Right hindlimb (tissue), 1 donor: ENCODE measurements around the gene YTHDC2.

Source experiments
- DNase-seq: peaks from one replicate; pipeline ENCODE4 v3.0.0-alpha.2; 2018

YTHDC2 gene

DNA sequence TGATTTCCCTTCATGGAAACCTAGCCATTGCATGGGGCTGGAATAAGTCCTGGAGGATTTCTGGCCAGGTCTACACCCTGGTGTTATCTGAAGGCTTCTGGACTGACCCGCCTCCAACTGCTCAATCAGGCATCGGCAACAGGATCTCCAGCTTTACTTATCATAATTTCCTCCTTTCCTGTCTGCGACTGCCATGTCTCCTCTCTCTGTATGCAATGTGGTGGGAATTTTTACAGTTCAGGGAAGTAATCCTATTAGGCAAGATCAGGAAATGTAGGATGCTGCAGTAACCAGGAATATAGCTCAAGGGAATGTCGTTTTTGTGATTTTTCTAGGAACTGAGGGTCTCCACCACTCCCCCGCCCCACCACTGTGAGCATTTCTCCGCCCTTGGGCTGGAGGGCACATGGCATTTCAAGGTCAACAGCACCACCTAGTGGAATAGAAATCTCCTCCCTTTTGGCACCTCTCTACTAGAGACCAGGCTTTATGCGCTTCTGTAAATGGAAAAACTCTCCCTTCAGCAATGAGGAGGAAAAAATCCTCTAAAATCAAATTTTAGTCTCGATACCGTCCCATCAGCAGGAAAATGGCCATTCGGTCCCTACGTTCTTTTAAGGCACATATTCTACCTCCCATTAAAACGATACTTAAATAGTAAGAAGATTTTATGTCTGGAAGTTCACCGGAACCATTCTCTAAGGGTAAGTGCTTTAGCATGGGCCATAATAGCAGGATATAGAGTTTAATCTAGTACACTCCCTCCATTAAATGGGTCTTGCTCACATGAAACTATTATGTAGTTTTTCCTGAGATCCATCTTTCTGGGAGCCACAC is 93.0 kb downstream of the YTHDC2 start:
- DNase-seq = peak; percentile 29

DNA sequence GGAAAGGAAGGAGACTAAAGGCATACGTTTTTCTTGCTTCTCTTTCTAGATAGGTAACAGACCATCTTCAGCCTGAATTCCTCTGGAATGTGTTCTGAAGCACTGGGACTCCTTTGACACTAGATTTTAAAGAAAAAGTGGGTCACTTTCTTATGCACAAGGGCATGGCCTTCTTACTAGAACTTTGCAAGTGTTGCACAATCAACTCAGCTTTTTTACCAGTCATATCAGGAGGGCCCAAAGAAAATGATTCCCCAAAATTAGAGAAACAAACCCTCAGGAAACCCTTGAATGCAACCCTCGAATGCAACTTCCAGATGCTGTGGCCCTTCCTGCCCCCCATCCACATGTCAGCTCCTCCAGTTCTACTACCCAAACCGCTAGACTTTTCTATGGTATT is 93.9 kb downstream of the YTHDC2 start:
- no peak for DNase-seq

DNA sequence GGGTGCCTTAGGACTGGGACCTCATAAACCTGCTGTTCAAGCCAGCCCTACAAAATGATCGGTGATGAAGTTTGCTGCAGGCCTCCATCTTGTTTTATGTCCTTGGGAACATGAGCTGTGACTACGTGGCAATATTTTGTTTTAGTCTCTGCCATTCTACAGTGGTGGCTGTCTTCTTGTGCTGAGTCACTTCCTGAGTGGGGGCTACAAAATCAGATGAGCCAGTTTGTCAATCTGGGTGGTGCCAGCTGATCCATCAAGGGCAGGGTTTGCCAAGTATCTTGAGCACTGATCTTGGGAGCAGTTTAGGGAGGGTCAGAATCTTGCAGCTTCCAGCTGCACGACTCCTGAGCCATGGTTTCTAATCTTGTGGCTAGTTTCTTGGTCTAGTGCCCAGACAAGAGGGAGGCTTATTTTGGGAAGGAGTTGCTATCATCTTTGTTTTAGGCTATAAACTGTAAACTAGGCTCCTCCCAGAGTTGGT is 94.7 kb downstream of the YTHDC2 start:
- DNase-seq = no peak

DNA sequence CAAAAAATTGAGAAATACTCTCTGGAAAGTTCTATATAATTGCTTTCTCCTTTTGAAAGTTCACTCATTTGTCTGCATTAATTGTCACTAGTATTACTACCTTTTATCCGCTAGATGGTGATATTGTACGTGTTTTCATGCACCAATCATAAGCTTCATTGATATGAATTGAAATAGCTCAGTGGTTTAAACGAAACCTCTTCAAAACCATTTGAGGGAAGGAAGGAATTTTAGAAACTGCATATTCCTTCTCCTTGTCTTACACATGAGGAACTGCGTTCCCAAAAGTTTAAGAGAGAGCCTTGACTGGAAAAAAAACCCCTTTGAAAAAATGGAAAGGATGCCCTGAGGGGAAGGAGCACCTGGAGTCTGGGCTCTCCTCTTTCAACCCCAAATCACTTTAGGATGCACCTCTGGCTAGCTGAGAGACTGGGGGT is 98.6 kb downstream of the YTHDC2 start:
- no peak for DNase-seq

DNA sequence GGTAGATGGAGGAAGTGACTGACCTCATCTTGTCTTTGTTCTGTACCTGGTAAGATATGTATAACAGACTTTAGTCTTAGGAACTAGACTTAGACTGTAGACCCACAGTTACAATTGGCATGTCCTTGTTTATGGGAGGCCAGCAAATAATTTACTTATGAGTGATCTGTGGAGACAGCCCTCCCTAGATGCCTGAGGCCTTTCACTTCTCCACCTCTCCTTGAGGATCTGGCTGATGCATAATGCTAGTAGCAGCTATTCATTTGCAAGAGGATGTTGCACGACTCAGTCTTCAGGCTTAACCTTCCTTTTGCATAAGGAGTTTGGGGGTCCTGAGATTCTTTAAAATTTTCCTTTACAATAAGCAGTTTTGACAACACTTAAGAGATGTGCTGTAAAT is 100.7 kb downstream of the YTHDC2 start:
- DNase-seq = no peak

DNA sequence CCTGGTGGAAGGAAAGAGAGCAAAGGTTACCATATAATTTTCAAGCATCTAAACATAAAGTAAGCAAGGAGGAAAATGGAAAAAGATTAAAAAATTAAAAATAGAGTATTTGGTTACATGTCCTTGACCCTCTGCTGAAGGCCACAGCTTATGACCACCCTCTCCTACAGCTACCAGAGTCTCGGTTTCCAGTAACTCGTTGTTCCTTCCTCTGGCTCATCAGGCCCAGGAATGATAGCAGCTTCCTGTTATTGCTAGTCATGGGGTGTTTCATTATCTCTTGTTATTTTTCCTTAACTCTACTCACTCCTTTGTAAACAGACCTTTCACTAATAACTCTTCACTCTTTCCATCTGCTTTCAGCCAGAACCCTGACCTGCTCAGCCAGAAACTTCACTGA is 102.2 kb downstream of the YTHDC2 start:
- DNase-seq = no peak

DNA sequence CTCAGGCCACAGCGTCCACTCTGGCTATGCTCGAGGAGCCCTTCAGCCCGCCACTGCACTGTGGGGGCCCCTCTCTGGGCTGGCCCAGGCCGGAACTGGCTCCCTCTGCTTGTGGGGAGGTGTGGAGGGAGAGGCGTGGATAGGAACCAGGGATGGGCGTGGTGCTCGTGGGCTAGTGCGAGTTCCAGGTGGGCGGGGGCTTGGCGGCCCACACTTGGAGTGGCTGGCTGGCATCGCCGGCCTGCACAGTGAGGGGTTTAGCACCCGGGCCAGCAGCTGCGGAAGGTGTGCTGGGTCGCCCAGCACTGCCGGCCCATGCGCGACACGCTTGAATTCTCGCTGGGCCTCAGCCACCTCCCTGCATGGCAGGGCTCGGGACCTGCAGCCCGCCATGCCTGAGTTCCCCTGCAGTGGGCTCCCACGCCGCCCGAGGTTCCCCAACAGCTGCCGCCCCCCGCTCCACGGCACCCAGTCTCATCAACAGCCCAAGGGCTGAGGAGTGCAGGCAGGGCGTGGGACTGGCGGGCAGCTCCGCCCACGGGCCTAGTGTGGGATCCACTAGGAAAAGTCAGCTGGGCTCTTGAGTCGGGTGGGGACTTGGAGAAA is 103.8 kb downstream of the YTHDC2 start:
- no peak for DNase-seq

DNA sequence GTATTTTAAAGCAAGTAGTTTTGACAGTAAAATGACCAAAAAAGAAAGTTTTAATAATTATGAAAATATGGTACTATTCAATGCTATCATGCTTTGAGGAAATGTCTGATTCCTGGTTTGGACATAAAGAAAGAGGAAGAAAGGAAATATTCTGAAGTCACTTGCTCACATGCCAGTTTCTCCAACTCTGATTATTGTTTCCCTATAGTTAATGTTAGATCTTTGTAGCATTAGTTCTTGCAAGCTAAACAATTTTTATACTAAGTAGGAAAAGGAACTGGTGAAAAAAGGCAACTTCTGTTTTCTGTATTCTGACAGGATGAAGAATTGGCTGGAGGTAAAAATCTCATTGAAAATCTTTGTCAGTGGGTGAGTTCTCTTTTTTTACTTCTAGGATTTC is 119.5 kb downstream of the YTHDC2 start:
- no peak for DNase-seq

DNA sequence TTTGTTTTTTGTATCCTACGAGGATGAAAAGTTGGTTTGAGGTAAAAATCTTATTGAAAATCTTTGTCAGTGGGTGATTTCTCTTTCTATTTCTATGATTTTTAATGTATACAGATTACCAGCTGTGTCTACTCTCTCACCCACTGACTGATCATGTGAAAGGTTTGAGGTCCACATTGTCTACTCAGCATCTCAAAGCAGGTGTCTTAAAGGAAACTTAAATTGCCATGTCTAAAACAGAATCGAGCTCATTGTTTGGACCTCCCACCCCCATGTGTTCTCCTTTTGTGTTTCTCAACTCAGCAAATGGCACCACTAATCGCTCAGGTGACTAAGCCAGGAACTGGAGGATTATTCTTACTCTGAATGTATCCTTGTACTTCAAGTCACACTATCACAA is 121.5 kb downstream of the YTHDC2 start:
- DNase-seq = no peak

DNA sequence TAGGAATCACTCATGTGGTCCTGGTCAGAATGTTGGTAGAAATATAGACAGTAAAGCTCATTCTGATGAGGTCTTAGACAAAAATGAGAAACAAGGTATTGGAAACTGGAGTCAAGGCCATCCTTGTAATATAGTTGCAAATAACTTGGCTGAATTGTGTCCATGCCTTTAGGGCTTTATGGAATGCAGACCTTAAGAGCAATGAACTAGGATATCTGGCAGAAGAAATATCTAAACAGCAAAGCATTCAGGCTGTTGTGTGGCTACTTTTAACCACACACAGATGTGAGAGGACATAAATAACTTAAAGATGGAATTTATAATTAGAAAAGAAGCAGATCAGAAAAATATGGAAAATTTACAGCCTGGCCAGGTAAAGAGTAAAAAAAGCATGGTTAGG is 128.2 kb downstream of the YTHDC2 start:
- no peak for DNase-seq
